HEK293 (cell line): Measurements from ENCODE around the gene TRAM2.

Experiments
- CTCF ChIA-PET: fragments of 350-600 bp; formaldehyde crosslinking; extraction: SDS; loops from one replicate; lab custom pipeline; 2021; ENCODE audit warnings: antibody characterized with exemption; lab: Yijun Ruan, JAX
- POLR2A ChIA-PET: fragments of 300-600 bp; formaldehyde crosslinking; extraction: SDS; loops from one replicate; lab custom pipeline; 2020; ENCODE audit warnings: antibody characterized with exemption, inconsistent platforms; lab: Yijun Ruan, JAX
- H3K27ac ChIP-seq: fragments of 200-500 bp; sonication (Bioruptor generic); 2 replicates; pipeline ENCODE4 v1.5.1; 2014; ENCODE audit warnings: low read depth, low read length, control low read depth, inconsistent platforms; ENCODE audit errors: extremely low read depth
- H3K36me3 ChIP-seq, 2 experiments: fragments of 200-500 bp in 1 of 2; sonication (Bioruptor generic) in 1 of 2; 1 replicate in 1 of 2; 2 replicates in 1 of 2; pipeline ENCODE4 v1.5.1; 2014 to 2017; ENCODE audit warnings: inconsistent platforms in 2 of 2, low read length in 2 of 2; ENCODE audit not compliant: control insufficient read depth in 2 of 2, insufficient read depth in 1 of 2
- H3K4me1 ChIP-seq: fragments of 200-500 bp; sonication (Bioruptor generic); 2 replicates; pipeline ENCODE4 v1.5.1; 2014; ENCODE audit warnings: mild to moderate bottlenecking, low read length, inconsistent platforms; ENCODE audit not compliant: control insufficient read depth, insufficient read depth
- H3K4me3 ChIP-seq: 2 replicates; pipeline ENCODE4 v1.5.1; 2011; ENCODE audit warnings: low read depth, mild to moderate bottlenecking, control low read depth, low read length, moderate library complexity
- H3K9me3 ChIP-seq: fragments of 200-500 bp; sonication (Bioruptor generic); 2 replicates; pipeline ENCODE4 v1.5.1; 2014; ENCODE audit warnings: low read depth, low read length, inconsistent platforms; ENCODE audit not compliant: control insufficient read depth, insufficient read depth
- BCL11A ChIP-seq: fragments of 450-650 bp; formaldehyde crosslinking; IDR thresholded peaks from 2 replicates; pipeline ENCODE4 v1.5.1; 2016; ENCODE audit warnings: low read depth, missing biosample characterization, missing genetic modification characterization
- INSM2 ChIP-seq: fragments of 450-650 bp; formaldehyde crosslinking; IDR thresholded peaks from 2 replicates; pipeline ENCODE4 v1.5.1; 2016; ENCODE audit warnings: missing biosample characterization, missing genetic modification characterization
- KLF8 ChIP-seq: fragments of 450-650 bp; formaldehyde crosslinking; IDR thresholded peaks from 2 replicates; pipeline ENCODE4 v1.5.1; 2016; ENCODE audit warnings: missing biosample characterization, missing genetic modification characterization
- PRDM4 ChIP-seq: fragments of 450-650 bp; formaldehyde crosslinking; IDR thresholded peaks from 2 replicates; pipeline ENCODE4 v1.5.1; 2017; ENCODE audit warnings: missing biosample characterization, missing genetic modification characterization
- PRDM6 ChIP-seq: fragments of 450-650 bp; formaldehyde crosslinking; IDR thresholded peaks from 2 replicates; pipeline ENCODE4 v1.5.1; 2017; ENCODE audit warnings: missing biosample characterization, missing genetic modification characterization
- SETDB1 ChIP-seq: IDR thresholded peaks from one replicate; pipeline ENCODE4 v1.6.1; 2017; ENCODE audit warnings: mild to moderate bottlenecking, low read length, moderate library complexity, mixed read lengths; ENCODE audit not compliant: insufficient read length
- SP3 ChIP-seq: fragments of 450-650 bp; formaldehyde crosslinking; IDR thresholded peaks from 2 replicates; pipeline ENCODE4 v1.5.1; 2016; ENCODE audit warnings: missing biosample characterization, missing genetic modification characterization
- SP7 ChIP-seq: fragments of 450-650 bp; formaldehyde crosslinking; IDR thresholded peaks from 2 replicates; pipeline ENCODE4 v1.5.1; 2016; ENCODE audit warnings: missing biosample characterization, missing genetic modification characterization
- ZBTB6 ChIP-seq: fragments of 450-650 bp; formaldehyde crosslinking; IDR thresholded peaks from 2 replicates; pipeline ENCODE4 v1.5.1; 2017; ENCODE audit warnings: missing biosample characterization, missing genetic modification characterization
- ZIC2 ChIP-seq: fragments of 450-650 bp; formaldehyde crosslinking; IDR thresholded peaks from 2 replicates; pipeline ENCODE4 v1.5.1; 2016; ENCODE audit warnings: missing biosample characterization, missing genetic modification characterization
- ZNF175 ChIP-seq: fragments of 450-650 bp; formaldehyde crosslinking; IDR thresholded peaks from 2 replicates; pipeline ENCODE4 v1.5.1; 2016; ENCODE audit warnings: missing biosample characterization, missing genetic modification characterization
- ZNF19 ChIP-seq: fragments of 450-650 bp; formaldehyde crosslinking; IDR thresholded peaks from 2 replicates; pipeline ENCODE4; 2016; ENCODE audit warnings: missing biosample characterization, missing genetic modification characterization, low read depth
- ZNF248 ChIP-seq: fragments of 450-650 bp; formaldehyde crosslinking; IDR thresholded peaks from 2 replicates; pipeline ENCODE4 v1.5.1; 2017; ENCODE audit warnings: missing biosample characterization, missing genetic modification characterization
- ZNF302 ChIP-seq: fragments of 450-650 bp; formaldehyde crosslinking; IDR thresholded peaks from 2 replicates; pipeline ENCODE4 v1.5.1; 2016; ENCODE audit warnings: missing biosample characterization, missing genetic modification characterization, low read depth
- ZNF324 ChIP-seq: fragments of 450-650 bp; formaldehyde crosslinking; IDR thresholded peaks from 2 replicates; pipeline ENCODE4 v1.5.1; 2016; ENCODE audit warnings: missing biosample characterization, missing genetic modification characterization
- ZNF335 ChIP-seq: fragments of 450-650 bp; formaldehyde crosslinking; conservative IDR thresholded peaks from 2 replicates; pipeline ENCODE4 v1.5.1; 2016; ENCODE audit warnings: missing biosample characterization, missing genetic modification characterization
- ZNF37A ChIP-seq: fragments of 450-650 bp; IDR thresholded peaks from 2 replicates; pipeline ENCODE4 v1.5.1; 2018; ENCODE audit warnings: missing biosample characterization, missing genetic modification characterization
- ZNF514 ChIP-seq: fragments of 450-650 bp; formaldehyde crosslinking; IDR thresholded peaks from 2 replicates; pipeline ENCODE4 v1.5.1; 2016; ENCODE audit warnings: missing biosample characterization, missing genetic modification characterization
- ZNF544 ChIP-seq: fragments of 450-650 bp; formaldehyde crosslinking; IDR thresholded peaks from 2 replicates; pipeline ENCODE4 v1.5.0; 2017; ENCODE audit warnings: missing biosample characterization, missing genetic modification characterization
- ZNF645 ChIP-seq: fragments of 450-650 bp; formaldehyde crosslinking; IDR thresholded peaks from 2 replicates; pipeline ENCODE4; 2016; ENCODE audit warnings: missing biosample characterization, missing genetic modification characterization

Gene TRAM2

GRCh38 chr6:52579006-52579660, 2.3 kb upstream of the TRAM2 start:
- Histone ChIP-seq H3K4me1 (peaks cover 9% of the 10 kb centered on the region), H3K27ac (no peak overlapping the region), H3K4me3 (no peak overlapping the region), H3K9me3 (no peaks in the 10 kb centered on the region), H3K36me3 (peaks cover 0 to 10% of the 10 kb centered on the region in 2 experiments; a peak in 2 of 3 replicates)
- CTCF ChIA-PET, result interaction anchor here (1.0 to 10.2 kb wide), 3 partner anchors 18 to 170 kb away, joined by 3 to 95 read pairs (median 4); no protein-coding TSS in a partner anchor
- POLR2A ChIA-PET, result no interaction called here
- TF ChIP-seq ZNF514 (tag by site-specific recombination) (no peak), ZNF645 (tag by site-specific recombination) (no peak), SETDB1 (peak; percentile 13)

GRCh38 chr6:52577778-52578463, 1.1 kb upstream of the TRAM2 start:
- peak overlapping the region; percentile 97 for H3K27ac ChIP-seq
- TF ChIP-seq ZNF335 (tag by site-specific recombination) (peak; percentile 56), PRDM6 (tag by site-specific recombination) (0 out of 2 replicates have a peak, but pooled peaks have one; percentile 6), BCL11A (tag by site-specific recombination) (no peak), ZNF302 (tag by site-specific recombination) (no peak)
- TF ChIP-seq, all 188 proteins: peak for 2
- H3K36me3 ChIP-seq, result peaks cover 0 to 10% of the 10 kb centered on the region in 2 experiments; a peak in 1 of 3 replicates
- ChIA-PET CTCF (interaction anchor here (0.5 to 10.2 kb wide), 5 partner anchors 19 to 1080 kb away, joined by 3 to 95 read pairs (median 3); no protein-coding TSS in a partner anchor), POLR2A (interaction anchor here (0.7 to 2.0 kb wide), 5 partner anchors 11 to 158 kb away, joined by 3 to 7 read pairs (median 4); no protein-coding TSS in a partner anchor)
- H3K9me3 ChIP-seq, result no peaks in the 10 kb centered on the region
- H3K4me1 ChIP-seq, result peaks cover 9% of the 10 kb centered on the region
- peak overlapping the region; percentile 67 for H3K4me3 ChIP-seq

GRCh38 chr6:52576392-52577021, 353 bp downstream of the TRAM2 start:
- ChIA-PET CTCF (interaction anchor here (0.5 to 10.2 kb wide), 23 partner anchors 10 to 290 kb away, joined by 3 to 95 read pairs (median 5); partner anchors contain the start of gene EFHC1), POLR2A (interaction anchor here (0.6 to 2.1 kb wide), 17 partner anchors 10 to 1158 kb away, joined by 3 to 14 read pairs (median 4); partner anchors contain the start of gene EFHC1)
- TF ChIP-seq ZNF175 (tag by site-specific recombination), result no peak
- no peak for TF ChIP-seq ZNF19 (tag by site-specific recombination)
- TF ChIP-seq SP3, result no peak; the same call in 1 of the 2 replicates
- no peak for TF ChIP-seq ZNF544 (tag by site-specific recombination)
- no peak for TF ChIP-seq ZNF37A (tag by site-specific recombination)
- TF ChIP-seq INSM2 (tag by site-specific recombination), result no peak
- TF ChIP-seq PRDM4 (tag by site-specific recombination), result no peak
- 0 out of 2 replicates have a peak, but pooled peaks have one; percentile 23 for TF ChIP-seq ZNF324 (tag by site-specific recombination)
- TF ChIP-seq ZIC2 (tag by site-specific recombination), result peak; percentile 59
- TF ChIP-seq ZBTB6 (tag by site-specific recombination), result no peak
- peak; percentile 61 for TF ChIP-seq KLF8 (tag by site-specific recombination)
- TF ChIP-seq ZNF248 (tag by site-specific recombination), result no peak
- peak; percentile 63 for TF ChIP-seq SP7 (tag by site-specific recombination)

More at GRCh38 chr6:52576392-52577021, 353 bp downstream of the TRAM2 start:
- Histone ChIP-seq H3K4me1 (peaks cover 9% of the 10 kb centered on the region), H3K27ac (peak overlapping the region; percentile 42; the same call in 1 of the 2 replicates), H3K36me3 (peaks cover 0 to 4% of the 10 kb centered on the region in 2 experiments; a peak in 1 of 3 replicates), H3K9me3 (no peaks in the 10 kb centered on the region), H3K4me3 (peak overlapping the region; percentile 62)
